ENCODE data around the gene ARHGEF2.
A peak's percentile ranks its signal among the peaks of the same experiment; 100 is the strongest.

The ARHGEF2 gene

GRCh38 chr1:155971910-155972809 lies 6.2 kb downstream of the ARHGEF2 start:
- TF ChIP-seq CTCF (conservative IDR thresholded peaks at IDR 0.05; ENCODE audit: control insufficient read depth, insufficient read depth, low read depth, low read length) = no peak
- H3K4me3 ChIP-seq (ENCODE audit: control insufficient read depth, low read depth, low read length) = no peak overlapping the region
- no peak for DNase-seq (ENCODE audit: low read depth)

- peak; percentile 92 for DNase-seq (ENCODE audit: low read depth)
- H3K4me3 ChIP-seq (ENCODE audit: control insufficient read depth, low read depth, low read length) = peak overlapping the region; percentile 6
- TF ChIP-seq CTCF (conservative IDR thresholded peaks at IDR 0.05; ENCODE audit: control insufficient read depth, insufficient read depth, low read depth, low read length) = no peak
Measured at GRCh38 chr1:155970531-155971167, 7.7 kb downstream of the ARHGEF2 start.

- no peak for TF ChIP-seq CTCF (conservative IDR thresholded peaks at IDR 0.05; ENCODE audit: control insufficient read depth, insufficient read depth, low read depth, low read length)
- DNase-seq (ENCODE audit: low read depth) = no peak
- H3K4me3 ChIP-seq (ENCODE audit: control insufficient read depth, low read depth, low read length) = no peak overlapping the region
Measured at GRCh38 chr1:155969377-155969791, 9.0 kb downstream of the ARHGEF2 start.

- TF ChIP-seq CTCF (conservative IDR thresholded peaks at IDR 0.05; ENCODE audit: control insufficient read depth, insufficient read depth, low read depth, low read length) = no peak
- DNase-seq (ENCODE audit: low read depth) = no peak
- H3K4me3 ChIP-seq (ENCODE audit: control insufficient read depth, low read depth, low read length) = no peak overlapping the region
Measured at GRCh38 chr1:155968670-155969069, 9.7 kb downstream of the ARHGEF2 start.

- no peak overlapping the region for H3K4me3 ChIP-seq (ENCODE audit: control insufficient read depth, low read depth, low read length)
- TF ChIP-seq CTCF (conservative IDR thresholded peaks at IDR 0.05; ENCODE audit: control insufficient read depth, insufficient read depth, low read depth, low read length) = no peak
- no peak for DNase-seq (ENCODE audit: low read depth)
Measured at GRCh38 chr1:155968051-155968400, 10.3 kb downstream of the ARHGEF2 start.

DNA sequence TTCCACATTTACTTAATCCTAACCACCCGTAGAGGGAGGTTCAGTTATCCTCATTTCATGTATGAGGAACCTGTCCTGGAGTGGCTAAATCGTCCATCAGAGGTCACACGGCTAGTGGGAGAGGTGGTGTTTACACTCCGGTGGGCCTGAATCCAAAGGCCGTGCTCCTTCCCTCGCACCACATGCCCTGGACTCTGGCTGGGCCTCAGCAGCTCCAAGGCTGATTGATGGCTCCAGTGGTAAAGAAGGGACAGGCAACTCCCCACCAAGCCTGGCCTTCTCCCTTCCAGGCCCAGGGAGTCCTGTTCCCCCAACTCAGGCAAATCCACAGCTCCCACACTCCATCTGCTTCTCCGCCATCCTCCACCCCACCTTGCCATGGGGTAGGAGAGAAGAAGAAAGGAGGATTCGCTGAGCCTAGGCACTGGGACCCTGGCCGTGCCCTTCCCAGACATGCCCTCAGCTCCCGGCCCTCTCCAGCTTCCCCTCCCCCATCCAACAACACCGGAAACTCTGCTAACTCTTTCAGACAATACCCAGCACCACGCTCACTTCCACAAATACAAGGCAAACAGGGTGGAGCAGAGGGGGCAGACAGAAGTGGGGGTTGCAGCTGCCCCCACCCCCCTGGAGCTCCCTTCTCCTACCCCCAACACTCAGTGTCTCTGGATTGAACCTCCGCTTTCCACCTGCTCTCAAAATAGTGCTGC lies 10.9 kb downstream of the ARHGEF2 start:
- TF ChIP-seq CTCF (conservative IDR thresholded peaks at IDR 0.05; ENCODE audit: control insufficient read depth, insufficient read depth, low read depth, low read length) = no peak

More for the DNA sequence above, 10.9 kb downstream of the ARHGEF2 start:
- no peak for DNase-seq (ENCODE audit: low read depth)
- no peak overlapping the region for H3K4me3 ChIP-seq (ENCODE audit: control insufficient read depth, low read depth, low read length)

Measured in fibroblast of mammary gland (primary cell).